Measurements from ENCODE around the gene TC2N.

- TF ChIP-seq, protein P1, sequence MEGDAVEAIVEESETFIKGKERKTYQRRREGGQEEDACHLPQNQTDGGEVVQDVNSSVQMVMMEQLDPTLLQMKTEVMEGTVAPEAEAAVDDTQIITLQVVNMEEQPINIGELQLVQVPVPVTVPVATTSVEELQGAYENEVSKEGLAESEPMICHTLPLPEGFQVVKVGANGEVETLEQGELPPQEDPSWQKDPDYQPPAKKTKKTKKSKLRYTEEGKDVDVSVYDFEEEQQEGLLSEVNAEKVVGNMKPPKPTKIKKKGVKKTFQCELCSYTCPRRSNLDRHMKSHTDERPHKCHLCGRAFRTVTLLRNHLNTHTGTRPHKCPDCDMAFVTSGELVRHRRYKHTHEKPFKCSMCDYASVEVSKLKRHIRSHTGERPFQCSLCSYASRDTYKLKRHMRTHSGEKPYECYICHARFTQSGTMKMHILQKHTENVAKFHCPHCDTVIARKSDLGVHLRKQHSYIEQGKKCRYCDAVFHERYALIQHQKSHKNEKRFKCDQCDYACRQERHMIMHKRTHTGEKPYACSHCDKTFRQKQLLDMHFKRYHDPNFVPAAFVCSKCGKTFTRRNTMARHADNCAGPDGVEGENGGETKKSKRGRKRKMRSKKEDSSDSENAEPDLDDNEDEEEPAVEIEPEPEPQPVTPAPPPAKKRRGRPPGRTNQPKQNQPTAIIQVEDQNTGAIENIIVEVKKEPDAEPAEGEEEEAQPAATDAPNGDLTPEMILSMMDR (IDR thresholded peaks at IDR 0.05): no peak
- TF ChIP-seq EZH2 (IDR thresholded peaks at IDR 0.05; ENCODE audit: borderline replicate concordance, insufficient read depth, low read depth, low read length, poor library complexity, severe bottlenecking): no peak
Measured at GRCh38 chr14:91844029-91844428, 23.3 kb downstream of the TC2N start.
